Fibroblast of villous mesenchyme (primary cell): ENCODE measurements around the gene GASK1A. TPM values are rescaled to one million over a fixed set of nuclear protein-coding genes. Genes with fewer than 3 reads are reported as not detected.

Experiments used
- DNase-seq: peaks from one replicate; pipeline ENCODE4 v3.0.0-alpha.2; 2010; ENCODE audit warnings: low read depth
- H3K4me3 ChIP-seq: 2 replicates; pipeline ENCODE4 v1.5.1; 2011; ENCODE audit warnings: low read depth, mild to moderate bottlenecking, low read length
- CTCF ChIP-seq: IDR thresholded peaks from 2 replicates; pipeline ENCODE4 v1.5.1; 2012; ENCODE audit warnings: low read depth, mild to moderate bottlenecking, low read length; ENCODE audit not compliant: insufficient read depth
- total RNA-seq: library from RNA; depleted of rRNA; stranded (reverse); fragments of >200 nt; gene quantifications from 2 replicates; pipeline ENCODE4 v1.2.3, GENCODE V29; 2012

GASK1A gene
- total RNA-seq, 1 donor: 1.7 TPM

- DNase-seq: no peak
- no peak for TF ChIP-seq CTCF
- H3K4me3 ChIP-seq: no peak overlapping the region
Measured at GRCh38 chr3:43028001-43028400, 48.9 kb downstream of the GASK1A start.

- no peak for TF ChIP-seq CTCF
- no peak overlapping the region for H3K4me3 ChIP-seq
- no peak for DNase-seq
Measured at GRCh38 chr3:43028678-43029490, 49.8 kb downstream of the GASK1A start.

- no peak for DNase-seq
- TF ChIP-seq CTCF: no peak
- no peak overlapping the region for H3K4me3 ChIP-seq
Measured at GRCh38 chr3:43030162-43030935, 51.2 kb downstream of the GASK1A start.

GRCh38 chr3:43031485-43031884 lies 52.4 kb downstream of the GASK1A start:
- no peak for TF ChIP-seq CTCF
- peak; percentile 5 for DNase-seq
- H3K4me3 ChIP-seq: no peak overlapping the region

- DNase-seq: no peak
- no peak for TF ChIP-seq CTCF
- no peak overlapping the region for H3K4me3 ChIP-seq
Measured at GRCh38 chr3:43031889-43032545, 52.9 kb downstream of the GASK1A start.

- no peak for DNase-seq
- TF ChIP-seq CTCF: no peak
- no peak overlapping the region for H3K4me3 ChIP-seq
Measured at GRCh38 chr3:43032646-43033628, 53.8 kb downstream of the GASK1A start.
